Fibroblast of pulmonary artery (primary cell): ENCODE measurements around the gene SWSAP1.

Source experiments
- DNase-seq: peaks from one replicate; pipeline ENCODE4 v3.0.0-alpha.2; 2010; ENCODE audit warnings: low read depth
- H3K4me3 ChIP-seq: replicated peaks from 2 replicates; pipeline ENCODE4 v1.5.1; 2011; ENCODE audit warnings: low read depth, mild to moderate bottlenecking, control low read depth, low read length, moderate library complexity
- CTCF ChIP-seq: IDR thresholded peaks from 2 replicates; pipeline ENCODE4 v1.5.1; 2011; ENCODE audit warnings: mild to moderate bottlenecking, control low read depth, low read length, inconsistent platforms; ENCODE audit errors: missing control alignments

SWSAP1 gene

GRCh38 chr19:11390933-11391680 is 16.6 kb downstream of the SWSAP1 start:
- DNase-seq, result no peak
- no peak overlapping the region for H3K4me3 ChIP-seq
- TF ChIP-seq CTCF, result no peak

- TF ChIP-seq CTCF, result no peak
- DNase-seq, result no peak
- no peak overlapping the region for H3K4me3 ChIP-seq
Measured at GRCh38 chr19:11397089-11397610, 22.7 kb downstream of the SWSAP1 start.

DNA sequence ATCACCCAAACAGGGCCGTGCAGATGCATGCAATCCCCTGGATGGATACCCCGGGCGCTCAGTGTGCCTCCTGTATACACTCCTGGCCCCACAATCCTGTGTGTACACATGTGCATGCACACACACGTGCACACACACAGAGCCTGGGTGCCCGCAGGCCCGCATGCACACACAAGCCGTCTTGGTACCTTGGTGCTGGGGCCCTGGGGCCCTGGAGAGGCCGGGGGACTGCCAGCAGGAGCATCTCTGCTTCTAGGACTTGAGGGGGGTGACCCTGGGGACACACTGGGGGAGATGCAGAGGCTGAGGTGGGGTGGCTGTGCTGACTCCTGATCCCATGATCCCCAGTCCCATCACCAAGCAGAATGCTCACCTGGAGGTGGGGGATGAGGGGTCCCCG is 25.2 kb downstream of the SWSAP1 start:
- no peak for DNase-seq
- TF ChIP-seq CTCF, result no peak
- no peak overlapping the region for H3K4me3 ChIP-seq

GRCh38 chr19:11400798-11401197 is 26.3 kb downstream of the SWSAP1 start:
- H3K4me3 ChIP-seq, result no peak overlapping the region
- no peak for TF ChIP-seq CTCF
- DNase-seq, result no peak

GRCh38 chr19:11401808-11402543 is 27.5 kb downstream of the SWSAP1 start:
- TF ChIP-seq CTCF, result no peak
- DNase-seq, result no peak
- H3K4me3 ChIP-seq, result no peak overlapping the region

GRCh38 chr19:11404588-11405222 is 30.2 kb downstream of the SWSAP1 start:
- TF ChIP-seq CTCF, result no peak
- DNase-seq, result no peak
- no peak overlapping the region for H3K4me3 ChIP-seq
